Loucy (cell line): Measurements from ENCODE around the gene TSTD2.

Experiments
- CTCF ChIP-seq: fragments of 200-600 bp; sonication (generic); conservative IDR thresholded peaks from 2 replicates; pipeline ENCODE4 v1.5.1; 2014; ENCODE audit warnings: mild to moderate bottlenecking, antibody characterized with exemption, low read length
- EZH2phosphoT487 ChIP-seq: fragments of 200-600 bp; IDR thresholded peaks from 2 replicates; pipeline ENCODE4 v1.6.1; 2018; ENCODE audit warnings: antibody characterized with exemption, mild to moderate bottlenecking, moderate library complexity, borderline replicate concordance

GRCh38 chr9:97591535-97591934, 41.6 kb downstream of the TSTD2 start:
- no peak for TF ChIP-seq CTCF
- no peak for TF ChIP-seq EZH2phosphoT487
